OCI-LY3 (cell line): ENCODE results near the gene NT5M.

Experiments used
- CTCF ChIP-seq: fragments of 200-600, 300-600 bp; sonication (generic); IDR thresholded peaks from 2 replicates; pipeline ENCODE4 v1.5.1; 2014; ENCODE audit warnings: antibody characterized with exemption, low read length, low read depth
- EZH2phosphoT487 ChIP-seq: fragments of 200-600 bp; shearing (Covaris generic); IDR thresholded peaks from 2 replicates; pipeline ENCODE4 v1.6.1; 2018; ENCODE audit warnings: antibody characterized with exemption, mixed run types, low read depth

DNA sequence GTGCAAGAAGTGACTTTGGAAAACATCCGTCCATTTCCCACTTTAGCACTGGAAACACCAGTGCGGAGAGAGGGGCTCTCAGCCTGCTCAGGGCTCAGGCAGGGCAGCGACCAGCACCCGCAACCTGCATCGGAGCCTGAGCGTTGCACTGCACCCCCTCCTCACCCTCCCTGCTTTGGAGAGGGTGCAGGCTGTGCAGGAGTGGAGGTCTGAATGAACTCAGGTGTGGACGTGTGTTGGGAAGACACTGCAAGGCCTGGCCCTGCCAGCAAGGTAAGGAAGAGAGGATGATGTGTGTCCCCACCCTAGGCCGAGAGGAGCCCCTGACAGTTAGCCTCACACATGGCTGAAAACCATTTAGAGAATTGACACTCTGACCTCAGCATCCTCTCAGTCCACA is 81.8 kb downstream of the NT5M start:
- TF ChIP-seq CTCF (no peak), EZH2phosphoT487 (no peak)
